GM23338 (cell line): ENCODE measurements around the gene NPW. TPM values are rescaled to one million over a fixed set of nuclear protein-coding genes. Genes with fewer than 3 reads are reported as not detected.

ENCODE experiments used
- ATAC-seq: fragments of 200-7000 bp; cut with Tn5 transposase; 3 replicates; pipeline ENCODE4 v1.9.1; 2020
- DNase-seq: peaks from one replicate; pipeline ENCODE4 v3.0.0-alpha.2; 2015; ENCODE audit warnings: low spot score
- H2AFZ ChIP-seq: fragments of 200-600 bp; sonication (generic); 2 replicates; pipeline ENCODE4 v1.8.0; 2016; ENCODE audit warnings: antibody characterized with exemption, mild to moderate bottlenecking, moderate library complexity
- H3F3A ChIP-seq: fragments of 200-600 bp; sonication (generic); replicated peaks from 2 replicates; pipeline ENCODE4 v1.8.0; 2017; ENCODE audit warnings: antibody characterized with exemption, mixed run types, low read depth
- H3K27ac ChIP-seq: fragments of 200-600 bp; sonication (generic); 2 replicates; pipeline ENCODE4 v1.6.1; 2016; ENCODE audit warnings: low read depth
- H3K27me3 ChIP-seq: fragments of 200-600 bp; sonication (generic); 2 replicates; pipeline ENCODE4 v1.8.0; 2016; ENCODE audit warnings: mild to moderate bottlenecking, mixed run types, moderate library complexity; ENCODE audit not compliant: insufficient read depth
- H3K36me3 ChIP-seq: fragments of 200-600 bp; sonication (generic); 2 replicates; pipeline ENCODE4 v1.8.0; 2016; ENCODE audit warnings: mild to moderate bottlenecking; ENCODE audit not compliant: insufficient read depth
- H3K4me1 ChIP-seq: fragments of 200-600 bp; sonication (generic); 2 replicates; pipeline ENCODE4 v1.8.0; 2016; ENCODE audit warnings: mild to moderate bottlenecking, moderate library complexity; ENCODE audit not compliant: insufficient read depth
- H3K4me2 ChIP-seq: fragments of 200-600 bp; sonication (generic); 2 replicates; pipeline ENCODE4 v1.7.1; 2017; ENCODE audit warnings: mixed run types
- H3K4me3 ChIP-seq: fragments of 200-600 bp; sonication (generic); 2 replicates; pipeline ENCODE4 v1.6.1; 2016; ENCODE audit warnings: mixed run types
- H3K79me2 ChIP-seq: fragments of 200-600 bp; sonication (generic); replicated peaks from 2 replicates; pipeline ENCODE4 v1.8.0; 2017; ENCODE audit warnings: mild to moderate bottlenecking; ENCODE audit not compliant: insufficient read depth
- H3K9me2 ChIP-seq: fragments of 200-600 bp; sonication (generic); 2 replicates; pipeline ENCODE4 v1.8.0; 2017; ENCODE audit not compliant: insufficient read depth
- H4K20me1 ChIP-seq: fragments of 200-600 bp; sonication (generic); replicated peaks from 2 replicates; pipeline ENCODE4 v1.8.0; 2017; ENCODE audit warnings: mild to moderate bottlenecking; ENCODE audit not compliant: insufficient read depth
- H3K27ac Mint-ChIP-seq: 2 replicates; pipeline ENCODE4 v1.8.0; 2020; ENCODE audit warnings: inconsistent platforms, mild to moderate bottlenecking, moderate library complexity, mixed read lengths
- H3K27me3 Mint-ChIP-seq: 3 replicates; pipeline ENCODE4 v1.8.0; 2022; ENCODE audit warnings: low read depth, mild to moderate bottlenecking, moderate library complexity, mixed read lengths, inconsistent platforms; ENCODE audit not compliant: insufficient read depth, poor library complexity
- H3K36me3 Mint-ChIP-seq: 3 replicates; pipeline ENCODE4 v1.8.0; 2021; ENCODE audit warnings: low read depth, mild to moderate bottlenecking, inconsistent platforms, moderate library complexity, mixed read lengths
- H3K4me1 Mint-ChIP-seq: 3 replicates; pipeline ENCODE4 v1.8.0; 2020; ENCODE audit warnings: mild to moderate bottlenecking, inconsistent platforms, mixed read lengths
- H3K4me3 Mint-ChIP-seq: 3 replicates; pipeline ENCODE4 v1.8.0; 2021; ENCODE audit warnings: moderate library complexity, mild to moderate bottlenecking, inconsistent platforms, mixed read lengths
- H3K9me3 Mint-ChIP-seq: 3 replicates; pipeline ENCODE4 v1.8.0; 2020; ENCODE audit warnings: moderate library complexity, mild to moderate bottlenecking, inconsistent platforms, mixed read lengths
- CREB1 ChIP-seq: fragments of 250-450 bp; sonication (Bioruptor Pico); IDR thresholded peaks from 2 replicates; pipeline ENCODE4 v1.5.0; 2020; ENCODE audit warnings: low read depth, mild to moderate bottlenecking, moderate library complexity
- EZH2 ChIP-seq: fragments of 200-600 bp; sonication (generic); IDR thresholded peaks from one replicate; pipeline ENCODE4 v1.8.0; 2017; ENCODE audit warnings: antibody characterized with exemption, mild to moderate bottlenecking, low read depth; ENCODE audit not compliant: unreplicated experiment
- EZH2phosphoT487 ChIP-seq: fragments of 200-600 bp; sonication (generic); IDR thresholded peaks from one replicate; pipeline ENCODE4 v1.8.1; 2018; ENCODE audit warnings: antibody characterized with exemption; ENCODE audit not compliant: unreplicated experiment
- JUNB ChIP-seq: IDR thresholded peaks from one replicate; pipeline ENCODE4 v1.6.1; 2016; ENCODE audit warnings: antibody characterized with exemption; ENCODE audit not compliant: unreplicated experiment
- NANOG ChIP-seq: IDR thresholded peaks from 2 replicates; pipeline ENCODE4 v1.6.1; 2016; ENCODE audit warnings: antibody characterized with exemption, borderline replicate concordance
- POLR2AphosphoS5 ChIP-seq: IDR thresholded peaks from 2 replicates; pipeline ENCODE4 v1.6.1; 2016; ENCODE audit warnings: antibody characterized with exemption, low read depth
- STAT1 ChIP-seq: IDR thresholded peaks from one replicate; pipeline ENCODE4 v1.6.1; 2016; ENCODE audit warnings: antibody characterized with exemption; ENCODE audit not compliant: unreplicated experiment
- ZNF114 ChIP-seq: fragments of 250-450 bp; sonication (Bioruptor Pico); IDR thresholded peaks from 2 replicates; pipeline ENCODE4 v1.5.0; 2020; ENCODE audit warnings: mild to moderate bottlenecking, moderate library complexity
- ZNF331 ChIP-seq: fragments of 250-450 bp; sonication (Bioruptor Pico); IDR thresholded peaks from 2 replicates; pipeline ENCODE4 v1.5.0; 2020; ENCODE audit warnings: low read depth, mild to moderate bottlenecking, moderate library complexity
- polyA plus RNA-seq: library from polyadenylated mRNA; unstranded; fragments of >200 nt; fragmentation: Nextera tagmentation; extraction: Ambion mirVana; gene quantifications from 2 replicates; pipeline ENCODE4 v1.2.1, GENCODE V29; 2016
- total RNA-seq: library from RNA; depleted of rRNA; stranded (reverse); fragments of >200 nt; shearing (Covaris generic); gene quantifications from 2 replicates; pipeline ENCODE4 v1.2.3, GENCODE V29; 2014
- TF ChIP-seq, protein P1 (sequence below): IDR thresholded peaks from 2 replicates; pipeline ENCODE4 v1.6.1; 2016; ENCODE audit warnings: antibody characterized with exemption
- TF ChIP-seq, protein P2 (sequence below): fragments of 250-450 bp; sonication (Bioruptor Pico); IDR thresholded peaks from 2 replicates; pipeline ENCODE4 v1.5.0; 2020; ENCODE audit warnings: mild to moderate bottlenecking, moderate library complexity
- TF ChIP-seq, protein P3 (sequence below): IDR thresholded peaks from one replicate; pipeline ENCODE4 v1.6.1; 2018; ENCODE audit warnings: antibody characterized with exemption; ENCODE audit not compliant: unreplicated experiment
- TF ChIP-seq, protein P4 (sequence below), 2 experiments: fragments of 200-600 bp in 1 of 2; sonication (generic) in 1 of 2; conservative IDR thresholded peaks; 2 replicates each; pipeline versions ENCODE4 v1.5.1 to v1.6.1; 2016 to 2017; ENCODE audit warnings: antibody characterized with exemption in 2 of 2, low read depth in 2 of 2, mild to moderate bottlenecking in 2 of 2, moderate library complexity in 1 of 2

The NPW gene
- total and polyA plus RNA-seq, 2 experiments from 2014 or later, result 4.5 to 37.6 TPM

- H3K4me1 Mint-ChIP-seq, result peaks cover 23% of the 10 kb centered on the region
- peak overlapping the region; percentile 95 for H3K4me3 ChIP-seq
- DNase-seq, result no peak
- no peak overlapping the region for H3K27ac ChIP-seq
- peaks cover 17% of the 10 kb centered on the region for H3K36me3 Mint-ChIP-seq
- H3K4me1 ChIP-seq, result peaks cover 21% of the 10 kb centered on the region
- peak overlapping the region; percentile 91 for H3K4me2 ChIP-seq
- no peak overlapping the region for H3K27ac Mint-ChIP-seq
- H2AFZ ChIP-seq, result peak overlapping the region; percentile 87
- H4K20me1 ChIP-seq, result no peaks in the 10 kb centered on the region; the same call in none of the 2 replicates
- no peak for TF ChIP-seq ZNF331 (CRISPR knock-in tag)
- TF ChIP-seq EZH2phosphoT487, result no peak
- no peak for TF ChIP-seq EZH2
- TF ChIP-seq POLR2AphosphoS5, result no peak
- no peak for TF ChIP-seq STAT1
- TF ChIP-seq, protein P1, sequence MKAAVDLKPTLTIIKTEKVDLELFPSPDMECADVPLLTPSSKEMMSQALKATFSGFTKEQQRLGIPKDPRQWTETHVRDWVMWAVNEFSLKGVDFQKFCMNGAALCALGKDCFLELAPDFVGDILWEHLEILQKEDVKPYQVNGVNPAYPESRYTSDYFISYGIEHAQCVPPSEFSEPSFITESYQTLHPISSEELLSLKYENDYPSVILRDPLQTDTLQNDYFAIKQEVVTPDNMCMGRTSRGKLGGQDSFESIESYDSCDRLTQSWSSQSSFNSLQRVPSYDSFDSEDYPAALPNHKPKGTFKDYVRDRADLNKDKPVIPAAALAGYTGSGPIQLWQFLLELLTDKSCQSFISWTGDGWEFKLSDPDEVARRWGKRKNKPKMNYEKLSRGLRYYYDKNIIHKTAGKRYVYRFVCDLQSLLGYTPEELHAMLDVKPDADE, result no peak
- TF ChIP-seq NANOG, result no peak
- TF ChIP-seq, protein P2, sequence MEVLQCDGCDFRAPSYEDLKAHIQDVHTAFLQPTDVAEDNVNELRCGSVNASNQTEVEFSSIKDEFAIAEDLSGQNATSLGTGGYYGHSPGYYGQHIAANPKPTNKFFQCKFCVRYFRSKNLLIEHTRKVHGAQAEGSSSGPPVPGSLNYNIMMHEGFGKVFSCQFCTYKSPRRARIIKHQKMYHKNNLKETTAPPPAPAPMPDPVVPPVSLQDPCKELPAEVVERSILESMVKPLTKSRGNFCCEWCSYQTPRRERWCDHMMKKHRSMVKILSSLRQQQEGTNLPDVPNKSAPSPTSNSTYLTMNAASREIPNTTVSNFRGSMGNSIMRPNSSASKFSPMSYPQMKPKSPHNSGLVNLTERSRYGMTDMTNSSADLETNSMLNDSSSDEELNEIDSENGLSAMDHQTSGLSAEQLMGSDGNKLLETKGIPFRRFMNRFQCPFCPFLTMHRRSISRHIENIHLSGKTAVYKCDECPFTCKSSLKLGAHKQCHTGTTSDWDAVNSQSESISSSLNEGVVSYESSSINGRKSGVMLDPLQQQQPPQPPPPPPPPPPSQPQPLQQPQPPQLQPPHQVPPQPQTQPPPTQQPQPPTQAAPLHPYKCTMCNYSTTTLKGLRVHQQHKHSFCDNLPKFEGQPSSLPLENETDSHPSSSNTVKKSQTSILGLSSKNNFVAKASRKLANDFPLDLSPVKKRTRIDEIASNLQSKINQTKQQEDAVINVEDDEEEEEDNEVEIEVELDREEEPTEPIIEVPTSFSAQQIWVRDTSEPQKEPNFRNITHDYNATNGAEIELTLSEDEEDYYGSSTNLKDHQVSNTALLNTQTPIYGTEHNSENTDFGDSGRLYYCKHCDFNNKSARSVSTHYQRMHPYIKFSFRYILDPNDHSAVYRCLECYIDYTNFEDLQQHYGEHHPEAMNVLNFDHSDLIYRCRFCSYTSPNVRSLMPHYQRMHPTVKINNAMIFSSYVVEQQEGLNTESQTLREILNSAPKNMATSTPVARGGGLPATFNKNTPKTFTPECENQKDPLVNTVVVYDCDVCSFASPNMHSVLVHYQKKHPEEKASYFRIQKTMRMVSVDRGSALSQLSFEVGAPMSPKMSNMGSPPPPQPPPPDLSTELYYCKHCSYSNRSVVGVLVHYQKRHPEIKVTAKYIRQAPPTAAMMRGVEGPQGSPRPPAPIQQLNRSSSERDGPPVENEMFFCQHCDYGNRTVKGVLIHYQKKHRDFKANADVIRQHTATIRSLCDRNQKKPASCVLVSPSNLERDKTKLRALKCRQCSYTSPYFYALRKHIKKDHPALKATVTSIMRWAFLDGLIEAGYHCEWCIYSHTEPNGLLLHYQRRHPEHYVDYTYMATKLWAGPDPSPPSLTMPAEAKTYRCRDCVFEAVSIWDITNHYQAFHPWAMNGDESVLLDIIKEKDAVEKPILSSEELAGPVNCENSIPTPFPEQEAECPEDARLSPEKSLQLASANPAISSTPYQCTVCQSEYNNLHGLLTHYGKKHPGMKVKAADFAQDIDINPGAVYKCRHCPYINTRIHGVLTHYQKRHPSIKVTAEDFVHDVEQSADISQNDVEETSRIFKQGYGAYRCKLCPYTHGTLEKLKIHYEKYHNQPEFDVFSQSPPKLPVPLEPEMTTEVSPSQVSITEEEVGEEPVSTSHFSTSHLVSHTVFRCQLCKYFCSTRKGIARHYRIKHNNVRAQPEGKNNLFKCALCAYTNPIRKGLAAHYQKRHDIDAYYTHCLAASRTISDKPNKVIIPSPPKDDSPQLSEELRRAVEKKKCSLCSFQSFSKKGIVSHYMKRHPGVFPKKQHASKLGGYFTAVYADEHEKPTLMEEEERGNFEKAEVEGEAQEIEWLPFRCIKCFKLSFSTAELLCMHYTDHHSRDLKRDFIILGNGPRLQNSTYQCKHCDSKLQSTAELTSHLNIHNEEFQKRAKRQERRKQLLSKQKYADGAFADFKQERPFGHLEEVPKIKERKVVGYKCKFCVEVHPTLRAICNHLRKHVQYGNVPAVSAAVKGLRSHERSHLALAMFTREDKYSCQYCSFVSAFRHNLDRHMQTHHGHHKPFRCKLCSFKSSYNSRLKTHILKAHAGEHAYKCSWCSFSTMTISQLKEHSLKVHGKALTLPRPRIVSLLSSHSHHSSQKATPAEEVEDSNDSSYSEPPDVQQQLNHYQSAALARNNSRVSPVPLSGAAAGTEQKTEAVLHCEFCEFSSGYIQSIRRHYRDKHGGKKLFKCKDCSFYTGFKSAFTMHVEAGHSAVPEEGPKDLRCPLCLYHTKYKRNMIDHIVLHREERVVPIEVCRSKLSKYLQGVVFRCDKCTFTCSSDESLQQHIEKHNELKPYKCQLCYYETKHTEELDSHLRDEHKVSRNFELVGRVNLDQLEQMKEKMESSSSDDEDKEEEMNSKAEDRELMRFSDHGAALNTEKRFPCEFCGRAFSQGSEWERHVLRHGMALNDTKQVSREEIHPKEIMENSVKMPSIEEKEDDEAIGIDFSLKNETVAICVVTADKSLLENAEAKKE (CRISPR knock-in tag), result no peak
- no peak for TF ChIP-seq JUNB
- TF ChIP-seq, protein P3, sequence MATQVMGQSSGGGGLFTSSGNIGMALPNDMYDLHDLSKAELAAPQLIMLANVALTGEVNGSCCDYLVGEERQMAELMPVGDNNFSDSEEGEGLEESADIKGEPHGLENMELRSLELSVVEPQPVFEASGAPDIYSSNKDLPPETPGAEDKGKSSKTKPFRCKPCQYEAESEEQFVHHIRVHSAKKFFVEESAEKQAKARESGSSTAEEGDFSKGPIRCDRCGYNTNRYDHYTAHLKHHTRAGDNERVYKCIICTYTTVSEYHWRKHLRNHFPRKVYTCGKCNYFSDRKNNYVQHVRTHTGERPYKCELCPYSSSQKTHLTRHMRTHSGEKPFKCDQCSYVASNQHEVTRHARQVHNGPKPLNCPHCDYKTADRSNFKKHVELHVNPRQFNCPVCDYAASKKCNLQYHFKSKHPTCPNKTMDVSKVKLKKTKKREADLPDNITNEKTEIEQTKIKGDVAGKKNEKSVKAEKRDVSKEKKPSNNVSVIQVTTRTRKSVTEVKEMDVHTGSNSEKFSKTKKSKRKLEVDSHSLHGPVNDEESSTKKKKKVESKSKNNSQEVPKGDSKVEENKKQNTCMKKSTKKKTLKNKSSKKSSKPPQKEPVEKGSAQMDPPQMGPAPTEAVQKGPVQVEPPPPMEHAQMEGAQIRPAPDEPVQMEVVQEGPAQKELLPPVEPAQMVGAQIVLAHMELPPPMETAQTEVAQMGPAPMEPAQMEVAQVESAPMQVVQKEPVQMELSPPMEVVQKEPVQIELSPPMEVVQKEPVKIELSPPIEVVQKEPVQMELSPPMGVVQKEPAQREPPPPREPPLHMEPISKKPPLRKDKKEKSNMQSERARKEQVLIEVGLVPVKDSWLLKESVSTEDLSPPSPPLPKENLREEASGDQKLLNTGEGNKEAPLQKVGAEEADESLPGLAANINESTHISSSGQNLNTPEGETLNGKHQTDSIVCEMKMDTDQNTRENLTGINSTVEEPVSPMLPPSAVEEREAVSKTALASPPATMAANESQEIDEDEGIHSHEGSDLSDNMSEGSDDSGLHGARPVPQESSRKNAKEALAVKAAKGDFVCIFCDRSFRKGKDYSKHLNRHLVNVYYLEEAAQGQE, result no peak
- TF ChIP-seq CREB1, result no peak; the same call in 1 of the 2 replicates
- TF ChIP-seq, protein P4, sequence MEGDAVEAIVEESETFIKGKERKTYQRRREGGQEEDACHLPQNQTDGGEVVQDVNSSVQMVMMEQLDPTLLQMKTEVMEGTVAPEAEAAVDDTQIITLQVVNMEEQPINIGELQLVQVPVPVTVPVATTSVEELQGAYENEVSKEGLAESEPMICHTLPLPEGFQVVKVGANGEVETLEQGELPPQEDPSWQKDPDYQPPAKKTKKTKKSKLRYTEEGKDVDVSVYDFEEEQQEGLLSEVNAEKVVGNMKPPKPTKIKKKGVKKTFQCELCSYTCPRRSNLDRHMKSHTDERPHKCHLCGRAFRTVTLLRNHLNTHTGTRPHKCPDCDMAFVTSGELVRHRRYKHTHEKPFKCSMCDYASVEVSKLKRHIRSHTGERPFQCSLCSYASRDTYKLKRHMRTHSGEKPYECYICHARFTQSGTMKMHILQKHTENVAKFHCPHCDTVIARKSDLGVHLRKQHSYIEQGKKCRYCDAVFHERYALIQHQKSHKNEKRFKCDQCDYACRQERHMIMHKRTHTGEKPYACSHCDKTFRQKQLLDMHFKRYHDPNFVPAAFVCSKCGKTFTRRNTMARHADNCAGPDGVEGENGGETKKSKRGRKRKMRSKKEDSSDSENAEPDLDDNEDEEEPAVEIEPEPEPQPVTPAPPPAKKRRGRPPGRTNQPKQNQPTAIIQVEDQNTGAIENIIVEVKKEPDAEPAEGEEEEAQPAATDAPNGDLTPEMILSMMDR (conservative IDR thresholded peaks at IDR 0.05; ENCODE audit: low read depth in 2 of 2), result no peak
- no peak for TF ChIP-seq ZNF114 (CRISPR knock-in tag)
- peak overlapping the region; percentile 73 for H3K4me3 Mint-ChIP-seq
- H3K27me3 ChIP-seq, result peaks cover 39% of the 10 kb centered on the region
- no peaks in the 10 kb centered on the region for H3K36me3 ChIP-seq
- no peaks in the 10 kb centered on the region for H3K9me2 ChIP-seq
- ATAC-seq, result no peak
- peaks cover 36% of the 10 kb centered on the region for H3F3A ChIP-seq
- peaks cover 61% of the 10 kb centered on the region for H3K27me3 Mint-ChIP-seq
- peaks cover 4% of the 10 kb centered on the region; the same call in 1 of the 2 replicates for H3K79me2 ChIP-seq
- H3K9me3 Mint-ChIP-seq, result no peaks in the 10 kb centered on the region
Observed at GRCh38 chr16:1982991-1983543, 36.5 kb upstream of the NPW start.
